Breast epithelium (tissue), 3 donors: ENCODE data around the gene DGKB.

Source experiments
- CTCF ChIP-seq, 3 donors: fragments of 450-650 bp; IDR thresholded peaks; one replicate each; pipeline ENCODE4 v1.5.1; 2016 to 2017; ENCODE audit warnings: antibody characterized with exemption in 3 of 3, mild to moderate bottlenecking in 3 of 3, moderate library complexity in 3 of 3
- POLR2A ChIP-seq: fragments of 450-650 bp; IDR thresholded peaks from one replicate; pipeline ENCODE4 v1.6.1; 2016; ENCODE audit warnings: antibody characterized with exemption, mild to moderate bottlenecking, moderate library complexity

- TF ChIP-seq POLR2A, result no peak
- TF ChIP-seq CTCF (IDR thresholded peaks at IDR 0.05), result no peak
Measured at GRCh38 chr7:14899030-14899429, 3.5 kb downstream of the DGKB start.
